ENCODE results near the gene FCAMR. TPM values are rescaled to one million over a fixed set of nuclear protein-coding genes. Genes with fewer than 3 reads are reported as not detected.

FCAMR gene
- total RNA-seq, 4 donors from 2014 or later, result not detected

DNA sequence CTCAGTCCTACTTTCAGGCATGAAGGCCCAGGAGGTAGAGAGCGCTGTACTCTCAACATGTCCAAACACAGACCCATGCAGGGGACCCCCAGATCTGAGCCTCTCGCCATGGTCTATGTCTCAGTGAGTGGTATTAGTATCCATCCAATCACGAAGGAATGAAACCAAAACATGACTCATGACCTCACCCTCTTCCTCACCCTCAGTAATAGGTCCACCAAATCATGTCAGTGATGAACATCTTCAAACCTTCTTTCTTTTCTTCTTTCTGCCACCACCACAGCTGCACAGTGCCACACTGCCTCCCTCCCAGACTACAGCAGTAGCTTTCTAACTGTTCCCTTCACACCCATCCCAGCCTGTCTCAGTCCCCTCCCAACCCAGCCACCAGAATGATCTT lies 45.5 kb upstream of the FCAMR start:
- TF ChIP-seq, protein P1, sequence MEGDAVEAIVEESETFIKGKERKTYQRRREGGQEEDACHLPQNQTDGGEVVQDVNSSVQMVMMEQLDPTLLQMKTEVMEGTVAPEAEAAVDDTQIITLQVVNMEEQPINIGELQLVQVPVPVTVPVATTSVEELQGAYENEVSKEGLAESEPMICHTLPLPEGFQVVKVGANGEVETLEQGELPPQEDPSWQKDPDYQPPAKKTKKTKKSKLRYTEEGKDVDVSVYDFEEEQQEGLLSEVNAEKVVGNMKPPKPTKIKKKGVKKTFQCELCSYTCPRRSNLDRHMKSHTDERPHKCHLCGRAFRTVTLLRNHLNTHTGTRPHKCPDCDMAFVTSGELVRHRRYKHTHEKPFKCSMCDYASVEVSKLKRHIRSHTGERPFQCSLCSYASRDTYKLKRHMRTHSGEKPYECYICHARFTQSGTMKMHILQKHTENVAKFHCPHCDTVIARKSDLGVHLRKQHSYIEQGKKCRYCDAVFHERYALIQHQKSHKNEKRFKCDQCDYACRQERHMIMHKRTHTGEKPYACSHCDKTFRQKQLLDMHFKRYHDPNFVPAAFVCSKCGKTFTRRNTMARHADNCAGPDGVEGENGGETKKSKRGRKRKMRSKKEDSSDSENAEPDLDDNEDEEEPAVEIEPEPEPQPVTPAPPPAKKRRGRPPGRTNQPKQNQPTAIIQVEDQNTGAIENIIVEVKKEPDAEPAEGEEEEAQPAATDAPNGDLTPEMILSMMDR (IDR thresholded peaks at IDR 0.05), result no peak
- no peak for TF ChIP-seq POLR2A (IDR thresholded peaks at IDR 0.05)
- no peaks in the 10 kb centered on the region for H3K27me3 ChIP-seq
- no peaks in the 10 kb centered on the region for H3K4me1 ChIP-seq
- no peak overlapping the region for H3K27ac ChIP-seq
- intact Hi-C loops (cut with DNase I; ENCODE audit: low total_unique reads), result no loop called here
- H3K36me3 ChIP-seq, result no peaks in the 10 kb centered on the region
- no peak overlapping the region for H3K4me3 ChIP-seq
- no peaks in the 10 kb centered on the region for H3K9me3 ChIP-seq
- no peak for DNase-seq

DNA sequence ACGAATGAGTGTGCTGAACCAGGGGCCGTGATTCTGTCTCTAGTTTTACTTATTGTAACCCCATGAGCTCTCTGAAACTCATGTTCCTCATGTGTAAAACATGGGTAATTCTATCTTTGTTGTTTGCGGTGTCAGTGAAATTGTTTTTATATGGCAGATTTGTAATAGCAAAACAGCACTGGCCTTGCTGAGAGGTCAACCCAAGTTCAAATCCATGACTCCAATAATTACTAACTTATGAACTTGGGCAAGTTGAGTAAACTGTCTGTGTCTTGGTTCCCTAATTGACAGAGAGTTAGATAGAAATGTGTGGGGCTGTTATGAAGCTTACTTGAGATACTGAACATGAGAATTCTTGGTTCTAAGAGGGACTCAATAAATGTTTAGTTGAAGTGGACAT lies 44.5 kb upstream of the FCAMR start:
- no peak overlapping the region for H3K4me3 ChIP-seq
- intact Hi-C loops (cut with DNase I; ENCODE audit: low total_unique reads), result no loop called here
- H3K27me3 ChIP-seq, result no peaks in the 10 kb centered on the region
- no peaks in the 10 kb centered on the region for H3K4me1 ChIP-seq
- H3K27ac ChIP-seq, result no peak overlapping the region
- TF ChIP-seq, protein P1 (IDR thresholded peaks at IDR 0.05), result no peak
- no peak for TF ChIP-seq POLR2A (IDR thresholded peaks at IDR 0.05)
- no peak for DNase-seq
- H3K9me3 ChIP-seq, result no peaks in the 10 kb centered on the region
- H3K36me3 ChIP-seq, result no peaks in the 10 kb centered on the region

DNA sequence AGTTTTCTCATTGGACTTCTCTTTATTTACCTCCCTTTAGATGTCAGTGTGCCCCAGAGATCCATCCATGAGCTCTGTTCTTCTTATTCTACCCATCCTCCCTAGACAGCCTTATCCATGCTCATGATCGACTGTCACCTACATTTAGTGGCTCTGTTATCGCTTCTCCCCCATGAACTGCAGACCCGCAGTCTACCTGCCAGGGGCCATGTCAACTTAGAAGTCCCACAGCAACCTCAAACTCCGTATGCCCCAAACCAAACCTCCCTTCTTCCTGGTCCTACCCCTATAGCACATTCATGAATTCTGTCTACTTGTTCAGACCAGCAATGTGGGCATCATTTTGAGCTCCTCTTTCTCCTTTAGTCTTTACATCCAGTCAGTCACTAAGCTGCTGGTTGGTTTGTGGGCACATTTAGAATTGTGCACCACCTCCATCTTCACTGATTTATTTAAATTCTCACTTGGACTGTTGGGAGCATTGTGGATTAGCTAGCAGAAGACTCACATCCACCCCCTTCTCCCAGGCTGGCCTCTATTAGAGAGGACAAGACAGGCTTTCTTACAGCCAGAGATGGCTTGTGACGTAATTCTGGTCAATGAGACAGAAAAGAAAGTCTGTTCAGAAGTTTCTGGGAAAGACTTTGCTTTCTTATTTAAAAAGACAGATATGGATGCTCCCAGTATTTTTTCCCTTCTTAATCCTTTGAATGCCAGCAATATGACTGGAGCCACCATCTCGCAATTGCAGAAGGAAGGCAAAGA lies 43.2 kb upstream of the FCAMR start:
- no peaks in the 10 kb centered on the region for H3K4me1 ChIP-seq
- TF ChIP-seq POLR2A (IDR thresholded peaks at IDR 0.05), result no peak
- TF ChIP-seq, protein P1 (IDR thresholded peaks at IDR 0.05), result no peak
- H3K36me3 ChIP-seq, result no peaks in the 10 kb centered on the region
- no peak overlapping the region for H3K27ac ChIP-seq
- intact Hi-C loops (cut with DNase I; ENCODE audit: low total_unique reads), result no loop called here
- no peak for DNase-seq
- no peaks in the 10 kb centered on the region for H3K9me3 ChIP-seq
- no peaks in the 10 kb centered on the region for H3K27me3 ChIP-seq
- H3K4me3 ChIP-seq, result no peak overlapping the region

DNA sequence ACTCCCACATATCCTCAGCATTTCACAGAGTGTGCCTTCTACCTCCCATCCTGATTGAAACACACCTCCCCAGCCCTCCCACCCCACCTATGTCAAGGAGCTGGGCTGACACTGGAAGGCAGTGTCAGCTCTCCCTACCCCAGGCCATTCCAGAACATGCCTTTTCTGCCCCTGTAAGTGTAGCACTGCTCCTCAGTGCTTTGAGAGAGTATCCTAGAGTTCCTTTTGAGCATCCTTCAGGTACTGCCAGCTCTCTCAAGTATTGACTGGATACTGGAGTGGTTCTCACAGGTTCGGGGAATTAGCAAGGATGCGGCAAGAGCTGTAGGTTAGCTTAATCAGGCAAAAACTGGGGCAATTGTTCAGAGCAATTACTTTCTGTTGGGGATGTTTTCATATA lies 40.5 kb upstream of the FCAMR start:
- DNase-seq, result no peak
- H3K36me3 ChIP-seq, result no peaks in the 10 kb centered on the region
- H3K9me3 ChIP-seq, result no peaks in the 10 kb centered on the region
- intact Hi-C loops (cut with DNase I; ENCODE audit: low total_unique reads), result no loop called here
- no peak overlapping the region for H3K27ac ChIP-seq
- H3K27me3 ChIP-seq, result no peaks in the 10 kb centered on the region
- H3K4me1 ChIP-seq, result no peaks in the 10 kb centered on the region
- TF ChIP-seq, protein P1 (IDR thresholded peaks at IDR 0.05), result no peak
- no peak overlapping the region for H3K4me3 ChIP-seq

DNA sequence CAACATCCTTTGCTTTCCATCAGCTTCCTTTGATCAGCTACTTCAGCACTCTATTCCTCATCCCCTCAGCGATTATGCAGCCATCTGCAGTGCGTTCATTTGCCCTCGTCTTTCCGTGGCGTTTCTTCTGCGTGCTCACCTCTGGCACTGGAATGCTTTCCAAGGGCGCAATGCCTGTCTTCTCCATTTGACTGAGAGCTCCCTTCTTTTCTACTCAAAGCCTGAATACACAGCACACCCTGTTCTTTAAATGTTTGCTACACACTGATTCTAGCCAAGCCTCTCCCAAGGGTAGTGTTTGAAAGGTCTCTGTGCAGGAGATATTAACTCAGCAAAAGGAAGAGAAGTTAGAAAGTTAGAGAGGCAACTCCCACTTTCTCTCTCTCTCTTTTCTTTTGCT lies 39.7 kb upstream of the FCAMR start:
- H3K27ac ChIP-seq, result no peak overlapping the region
- DNase-seq, result no peak
- H3K27me3 ChIP-seq, result no peaks in the 10 kb centered on the region
- intact Hi-C loops (cut with DNase I; ENCODE audit: low total_unique reads), result no loop called here
- no peaks in the 10 kb centered on the region for H3K36me3 ChIP-seq
- TF ChIP-seq POLR2A (IDR thresholded peaks at IDR 0.05), result no peak
- TF ChIP-seq, protein P1 (IDR thresholded peaks at IDR 0.05), result no peak
- no peaks in the 10 kb centered on the region for H3K9me3 ChIP-seq
- H3K4me3 ChIP-seq, result no peak overlapping the region
- no peaks in the 10 kb centered on the region for H3K4me1 ChIP-seq

Measured in uterus (tissue), 4 donors.